ENCODE results near the gene UBA52. TPM values are rescaled to one million over a fixed set of nuclear protein-coding genes. Genes with fewer than 3 reads are reported as not detected.
A peak's percentile ranks its signal among the peaks of the same experiment; 100 is the strongest.

The UBA52 gene
- total and polyA plus RNA-seq, 2 of the 13 experiments (the other 11 are each of a cell fraction or from before 2014, with no cell fraction given): 959 to 1,782 TPM

- POLR2A ChIA-PET: interaction anchor here (0.7 to 3.2 kb wide), 20 partner anchors 9 to 253 kb away, joined by 3 to 74 read pairs (median 6); partner anchors contain the start of genes ELL, KXD1, SSBP4 and UBA52
Measured at GRCh38 chr19:18587561-18587960, 15.9 kb downstream of the UBA52 start.

More at GRCh38 chr19:18587561-18587960, 15.9 kb downstream of the UBA52 start:
- FAIRE-seq: no peak
- Histone ChIP-seq H3K4me2 (ENCODE audit: low read depth, low read length) (peak overlapping the region; percentile 96), H3K9me3 (ENCODE audit: low read length) (no peaks in the 10 kb centered on the region), H3K79me2 (ENCODE audit: insufficient read depth, low read length) (no peaks in the 10 kb centered on the region), H3K27me3 (ENCODE audit: control insufficient read depth in 1 of 2, insufficient read depth in 2 of 2, low read length in 2 of 2) (peaks cover 0 to 2% of the 10 kb centered on the region in 2 experiments; a peak in 1 of 5 replicates), H3K27ac (ENCODE audit: extremely low read length, insufficient read depth, low read length) (peak overlapping the region; percentile 92), H3K36me3 (replicated peaks in 1 of 2; ENCODE audit: control insufficient read depth in 1 of 2, insufficient read depth in 2 of 2, low read length in 2 of 2) (no peaks in the 10 kb centered on the region), H3K9ac (ENCODE audit: insufficient read depth, low read depth, low read length) (peak overlapping the region; percentile 75), H3K4me1 (ENCODE audit: insufficient read depth, low read length) (peaks cover 33% of the 10 kb centered on the region), H3K4me3 (replicated peaks in 1 of 3; ENCODE audit: insufficient read depth in 1 of 3, low read depth in 2 of 3, low read length in 3 of 3) (peak overlapping the region; percentile 59 to 85 (median 68)), H2AFZ (ENCODE audit: low read length) (no peak overlapping the region), H4K20me1 (ENCODE audit: insufficient read depth, low read length) (no peaks in the 10 kb centered on the region)
- TF ChIP-seq POLR2A (IDR thresholded peaks at IDR 0.05; ENCODE audit: insufficient read depth in 1 of 2, low read depth in 2 of 2, low read length in 2 of 2): 0 out of 4 replicates have a peak, but pooled peaks of 1 of the 2 experiments have one; percentile 47
- 0 out of 2 replicates have a peak, but pooled peaks have one; percentile 4 for TF ChIP-seq ZFP82 (CRISPR knock-in tag; IDR thresholded peaks at IDR 0.05; ENCODE audit: borderline replicate concordance)
- no peak for TF ChIP-seq NFIC (IDR thresholded peaks at IDR 0.05; ENCODE audit: low read length)
- no peak for TF ChIP-seq ZBTB3 (CRISPR knock-in tag; IDR thresholded peaks at IDR 0.05; ENCODE audit: borderline replicate concordance, low read depth)
- TF ChIP-seq MYPOP (CRISPR knock-in tag; IDR thresholded peaks at IDR 0.05): peak; percentile 53; the same call in 1 of the 2 replicates
- TF ChIP-seq ZFX (CRISPR knock-in tag; IDR thresholded peaks at IDR 0.05; ENCODE audit: low read depth): 0 out of 2 replicates have a peak, but pooled peaks have one; percentile 28
- no peak for TF ChIP-seq PRMT3 (CRISPR knock-in tag; IDR thresholded peaks at IDR 0.05; ENCODE audit: borderline replicate concordance, low read depth)
- TF ChIP-seq ISL2 (CRISPR knock-in tag; IDR thresholded peaks at IDR 0.05): no peak
- 0 out of 2 replicates have a peak, but pooled peaks have one; percentile 34 for TF ChIP-seq PHF21A (CRISPR knock-in tag; IDR thresholded peaks at IDR 0.05)
- TF ChIP-seq PAX8 (CRISPR knock-in tag; IDR thresholded peaks at IDR 0.05; ENCODE audit: borderline replicate concordance): 0 out of 2 replicates have a peak, but pooled peaks have one; percentile 32
- TF ChIP-seq ZFP90 (CRISPR knock-in tag; IDR thresholded peaks at IDR 0.05; ENCODE audit: borderline replicate concordance): 0 out of 2 replicates have a peak, but pooled peaks have one; percentile 43
- TF ChIP-seq ARID4A (CRISPR knock-in tag; IDR thresholded peaks at IDR 0.05; ENCODE audit: borderline replicate concordance): no peak
- no peak for TF ChIP-seq PLRG1 (conservative IDR thresholded peaks at IDR 0.05)
- no peak for TF ChIP-seq MED13 (CRISPR knock-in tag; IDR thresholded peaks at IDR 0.05)
- 0 out of 2 replicates have a peak, but pooled peaks have one; percentile 25 for TF ChIP-seq GATA4 (IDR thresholded peaks at IDR 0.05; ENCODE audit: borderline replicate concordance, low read depth)
- no peak for TF ChIP-seq ZNF773 (CRISPR knock-in tag; IDR thresholded peaks at IDR 0.05; ENCODE audit: borderline replicate concordance)
- 0 out of 2 replicates have a peak, but pooled peaks have one; percentile 33 for TF ChIP-seq RBFOX2 (IDR thresholded peaks at IDR 0.05; ENCODE audit: low read depth, low read length)
- 0 out of 2 replicates have a peak, but pooled peaks have one; percentile 35 for TF ChIP-seq PHF20 (CRISPR knock-in tag; IDR thresholded peaks at IDR 0.05)
- 0 out of 2 replicates have a peak, but pooled peaks have one; percentile 13 for TF ChIP-seq ZBTB7B (CRISPR knock-in tag; IDR thresholded peaks at IDR 0.05)
- peak; percentile 17; the same call in 1 of the 2 replicates for TF ChIP-seq SIN3A (IDR thresholded peaks at IDR 0.05; ENCODE audit: borderline replicate concordance, low read depth, low read length)
- no TSS peak for BruUV-seq (replicated peaks)
- WGBS (ENCODE audit: low lambda C conversion rate): 7% methylated on average over 12 of the region's 12 CpGs
- DNase-seq (ENCODE audit: low spot score): peak; percentile 43
- peak; percentile 5 for ATAC-seq
- in situ Hi-C loops (cut with HindIII; ENCODE audit: extremely low pct_ligation_motif_present, low pct_unique_long_range_greater_than_20kb) (no loop called here), intact Hi-C loops (cut with micrococcal nuclease; ENCODE audit: unreplicated experiment) (no loop called here)
- CTCF ChIA-PET (ENCODE audit: low intra/inter-chr PET ratio, low total read pairs): interaction anchor here (1.2 kb wide), 1 partner anchor 118 kb away, joined by 3 read pairs; no protein-coding TSS in a partner anchor
